Renal cortex interstitium (tissue), 11 donors: ENCODE measurements around the gene GMEB2. TPM values are rescaled to one million over a fixed set of nuclear protein-coding genes. Genes with fewer than 3 reads are reported as not detected.
"Not testable (repeated sequence)": the region's sequence is repeated elsewhere in the genome, so short reads cannot be mapped to it uniquely, and the experiment has no call there.

Source experiments
- DNase-seq, 11 donors: peaks; one replicate each; pipeline ENCODE4 v3.0.0-alpha.2; 2013; ENCODE audit warnings: low read depth in 9 of 11, low spot score in 4 of 11; ENCODE audit errors: extremely low read depth in 1 of 11
- polyA plus RNA-seq, 3 donors: library from polyadenylated mRNA; unstranded; fragments of 120-200 nt; gene quantifications; one replicate each; pipeline ENCODE4 v1.2.1, GENCODE V29; 2013; ENCODE audit not compliant: insufficient read length in 3 of 3

The GMEB2 gene
- polyA plus RNA-seq, 3 donors = 9.5 to 13.2 (median 12.2) TPM

DNA sequence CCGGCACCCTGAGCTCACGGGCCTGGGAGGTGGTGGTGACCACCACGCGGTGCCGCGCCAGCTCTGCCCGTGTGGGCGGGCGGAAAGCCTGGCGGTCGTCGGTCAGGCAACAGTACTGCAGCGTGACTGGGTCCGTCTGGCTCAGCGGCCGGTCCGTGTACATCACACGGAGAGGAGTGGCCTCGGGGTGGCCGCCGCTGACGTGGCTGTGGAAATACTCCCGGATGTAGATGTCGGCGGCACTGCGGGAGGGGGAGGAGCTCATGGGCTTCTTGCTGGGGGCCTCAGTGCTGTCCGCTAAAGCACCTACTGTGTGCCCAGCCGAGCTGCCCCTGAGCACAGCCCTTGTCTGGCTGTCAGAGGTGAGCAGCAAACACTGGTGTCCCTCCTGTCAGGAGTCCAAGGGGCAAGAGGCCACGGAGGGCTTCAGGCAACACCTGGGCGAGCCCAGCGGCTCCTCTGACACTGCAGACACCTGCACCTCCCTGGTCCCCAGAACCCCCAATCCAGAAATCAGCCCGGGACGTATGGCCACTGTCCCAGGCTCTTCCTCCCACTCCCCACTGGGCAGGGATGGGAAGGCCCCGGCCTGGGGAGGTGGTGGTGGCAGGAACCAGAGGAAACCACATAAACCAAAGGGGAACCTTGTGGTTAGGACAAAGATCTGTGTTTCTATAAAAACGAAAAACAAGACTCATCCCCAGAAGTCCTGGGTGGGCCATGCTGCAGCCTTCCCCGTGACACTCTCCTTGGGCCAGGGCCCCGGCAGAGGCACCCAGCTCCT is 59.3 kb downstream of the GMEB2 start:
- no peak for DNase-seq

- no peak for DNase-seq
Observed at GRCh38 chr20:63567136-63567385, 59.8 kb downstream of the GMEB2 start.

GRCh38 chr20:63566395-63567135 is 60.3 kb downstream of the GMEB2 start:
- no peak for DNase-seq

DNA sequence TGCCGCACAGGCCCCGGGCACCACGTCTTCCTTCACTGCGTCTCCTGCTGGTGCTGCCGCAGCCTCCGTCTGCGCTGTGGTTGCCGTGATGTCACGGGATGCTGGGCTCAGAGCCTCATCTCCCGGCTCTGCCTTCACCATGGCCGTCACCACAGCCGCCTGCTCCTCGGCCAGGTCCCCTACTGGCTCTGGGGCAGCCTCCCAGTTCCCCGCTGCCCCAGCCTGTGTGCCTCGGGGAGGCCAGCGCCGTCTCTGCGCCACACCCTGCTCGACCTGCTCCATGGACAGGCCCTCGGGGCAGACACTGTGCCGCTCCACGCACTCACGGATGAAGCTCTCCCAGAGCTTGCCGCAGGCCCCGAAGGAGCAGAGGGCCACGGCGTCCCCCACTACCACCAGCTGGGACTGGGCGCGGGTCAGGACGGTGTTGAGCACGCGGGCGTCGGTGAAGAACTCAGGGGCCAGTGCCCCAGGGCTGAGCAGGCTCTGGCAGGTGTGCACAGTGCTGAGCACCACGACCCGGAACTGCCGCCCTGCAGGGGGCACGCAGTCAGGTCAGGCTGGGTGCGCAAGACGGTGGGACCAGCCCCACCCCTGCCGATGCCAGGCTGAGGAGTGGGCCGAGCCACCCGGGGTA is 61.1 kb downstream of the GMEB2 start:
- DNase-seq = no peak

GRCh38 chr20:63565021-63565698 is 61.7 kb downstream of the GMEB2 start:
- DNase-seq = no peak

- DNase-seq = no peak
Observed at GRCh38 chr20:63564036-63564810, 62.7 kb downstream of the GMEB2 start.

GRCh38 chr20:63563225-63563935 is 63.5 kb downstream of the GMEB2 start:
- no peak for DNase-seq

DNA sequence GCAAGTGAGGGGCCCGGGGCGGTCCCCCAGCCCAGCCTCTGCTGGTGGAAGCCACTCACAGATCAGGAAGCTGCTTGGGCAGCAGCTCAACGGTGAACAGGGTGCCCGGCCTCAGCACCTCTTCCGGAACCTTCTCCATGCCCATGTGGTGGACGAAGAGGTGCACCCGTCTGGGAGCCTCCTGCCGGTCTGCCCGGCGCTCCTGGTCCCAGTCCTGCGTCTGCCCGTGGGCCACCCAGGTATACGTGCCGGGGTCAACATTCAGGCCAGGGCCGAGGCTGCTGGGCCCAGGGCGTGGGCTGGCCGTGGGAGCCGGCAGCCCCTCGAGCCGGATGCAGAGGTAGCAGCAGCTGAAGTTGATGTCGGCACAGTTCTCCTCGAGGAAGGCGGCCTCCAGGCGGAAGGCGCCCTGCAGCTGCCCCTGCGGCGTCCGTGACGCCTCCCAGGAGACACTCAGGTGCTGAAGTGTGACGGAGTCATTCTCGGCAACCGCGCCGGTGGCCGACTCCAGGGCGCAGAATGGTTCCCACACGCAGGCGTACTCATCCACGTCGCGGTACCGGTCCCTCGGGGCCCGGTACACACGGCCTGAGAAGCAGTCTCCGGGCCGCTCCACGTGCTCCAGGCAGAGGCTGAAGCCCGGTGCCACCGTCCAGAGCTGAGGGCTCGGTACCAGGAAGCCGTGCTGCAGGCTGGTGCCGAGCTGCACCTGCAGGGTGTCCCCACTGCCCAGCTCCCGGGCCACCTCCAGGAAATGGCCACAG is 64.3 kb downstream of the GMEB2 start:
- no peak for DNase-seq

DNA sequence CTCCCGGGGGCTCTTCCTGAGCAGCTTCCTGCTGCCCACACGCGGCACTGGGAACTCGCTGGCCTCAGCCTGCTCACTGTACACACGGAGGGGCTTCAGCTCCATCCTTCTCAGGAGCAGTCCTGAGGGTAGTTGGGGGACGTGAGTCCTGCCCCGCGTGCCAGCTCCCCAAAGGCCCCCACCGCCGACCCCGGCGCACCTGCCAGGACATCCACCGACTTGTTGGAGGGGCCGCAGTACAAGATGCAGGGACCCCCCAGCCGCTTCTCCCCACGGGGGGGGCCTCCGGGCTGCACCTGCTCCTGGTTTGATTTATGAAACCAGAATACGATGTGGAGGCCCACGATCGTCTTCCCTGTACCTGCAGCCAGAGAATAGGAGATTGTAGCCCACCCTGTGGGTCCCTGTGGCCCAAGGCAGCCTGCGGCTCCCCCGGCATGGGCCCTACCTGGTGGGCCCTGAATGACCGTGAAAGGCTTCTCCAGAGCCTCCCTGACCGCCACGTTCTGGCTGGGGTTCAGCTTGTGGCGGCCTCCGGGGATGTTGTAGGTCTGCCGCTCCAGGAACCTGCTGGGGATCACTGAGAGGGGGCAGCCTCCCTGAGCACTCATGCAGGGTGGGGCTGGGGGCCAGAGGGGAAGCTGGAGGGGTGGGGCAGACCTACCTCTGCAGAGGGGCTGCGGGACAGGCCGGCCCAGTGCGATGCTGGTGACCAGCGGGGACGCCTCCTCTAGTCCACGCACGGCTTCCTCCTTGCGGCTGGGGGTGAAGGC is 65.1 kb downstream of the GMEB2 start:
- DNase-seq = no peak

DNA sequence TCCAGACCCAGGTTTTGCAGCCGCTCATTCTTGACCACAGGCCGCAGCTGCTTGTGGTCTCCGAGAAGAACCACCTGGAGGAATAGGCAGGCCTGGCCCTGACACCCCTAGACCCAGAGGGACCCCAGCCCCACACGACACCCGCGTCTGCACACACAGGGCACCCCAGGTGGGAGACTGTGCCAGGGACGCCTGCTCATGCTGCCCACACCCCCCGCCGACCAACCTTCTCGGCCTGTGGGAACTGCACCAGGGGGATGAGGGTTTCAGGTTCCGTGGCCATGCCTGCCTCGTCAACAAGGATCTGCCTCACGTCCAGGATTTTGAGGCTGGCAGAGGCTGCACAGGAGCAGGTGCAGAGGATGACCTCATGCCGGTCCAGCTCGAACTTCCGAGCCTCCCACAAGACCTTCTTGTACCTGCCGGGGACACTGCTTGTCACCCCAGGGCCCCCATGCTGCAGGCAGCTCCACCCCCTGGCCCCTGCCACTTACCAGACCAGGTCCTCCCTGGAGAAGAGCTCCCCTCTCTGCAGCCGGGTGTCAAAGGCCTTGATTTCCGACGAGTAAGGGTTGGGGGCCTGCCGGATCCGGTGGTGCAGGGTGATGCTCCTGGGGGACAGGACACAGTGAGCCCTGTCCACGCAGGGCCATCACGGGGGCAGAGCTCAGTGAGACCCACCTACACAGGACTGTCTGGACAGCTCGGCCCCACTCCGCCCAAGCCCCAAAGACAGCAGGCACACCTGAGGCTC is 65.9 kb downstream of the GMEB2 start:
- no peak for DNase-seq

- no peak for DNase-seq
Observed at GRCh38 chr20:63560333-63560805, 66.5 kb downstream of the GMEB2 start.

- DNase-seq = not testable (repeated sequence)
Observed at GRCh38 chr20:63559485-63560332, 67.2 kb downstream of the GMEB2 start.

DNA sequence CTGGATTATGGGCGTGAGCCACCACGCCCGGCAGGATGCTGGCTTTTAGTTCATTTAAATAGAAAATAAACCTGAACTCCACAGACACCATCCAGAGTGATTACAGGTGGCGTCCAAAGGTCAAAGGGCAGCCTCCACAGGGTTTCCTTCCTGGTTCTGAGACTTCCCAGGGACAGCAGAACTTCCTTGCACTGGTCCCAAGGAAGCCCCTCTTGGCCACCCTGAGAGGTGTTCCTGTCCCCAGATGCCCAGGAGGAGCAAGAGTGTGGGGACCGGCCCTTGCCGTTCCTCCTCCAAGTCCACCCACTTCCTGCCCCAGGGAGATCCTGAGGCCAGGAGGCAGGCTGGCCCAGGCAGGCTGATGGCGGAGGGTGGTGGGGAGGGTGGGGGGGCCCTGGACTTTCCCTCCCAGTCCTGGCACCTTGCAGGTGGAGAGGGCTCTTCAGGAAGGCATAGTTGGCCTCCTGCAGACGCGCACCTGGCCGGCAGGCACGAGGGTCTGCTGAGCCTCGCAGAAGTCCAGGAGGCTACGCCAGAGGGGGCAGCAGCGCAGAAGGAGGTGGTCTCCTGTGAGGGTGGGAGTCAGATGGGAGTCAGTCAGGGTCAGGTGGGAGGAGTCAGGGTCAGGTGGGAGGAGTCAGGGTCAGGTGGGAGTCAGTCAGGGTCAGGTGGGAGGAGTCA is 68.0 kb downstream of the GMEB2 start:
- no peak for DNase-seq

DNA sequence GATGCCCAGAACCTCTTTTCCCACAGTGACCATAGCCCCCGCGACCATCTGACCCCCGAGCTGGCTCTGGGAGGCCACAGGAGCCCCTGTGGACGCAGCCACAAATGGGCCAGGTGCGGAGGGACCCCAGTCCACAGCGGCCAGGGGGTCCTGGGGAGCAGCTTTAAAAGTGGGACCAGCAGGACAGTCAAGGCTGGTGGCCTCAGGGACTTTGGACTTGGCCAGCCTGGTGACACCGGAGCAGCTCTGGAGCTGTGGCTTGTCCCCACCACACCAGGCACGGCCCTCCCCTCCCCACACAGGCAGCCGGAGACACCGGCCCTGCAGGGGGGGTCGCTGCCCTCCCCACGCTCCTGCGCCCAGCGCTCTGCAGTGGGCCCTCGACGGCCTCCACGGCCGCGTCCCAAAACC is 69.4 kb downstream of the GMEB2 start:
- DNase-seq = no peak
